ENCODE data around the gene SAE1.
"Not testable (repeated sequence)": the region's sequence is repeated elsewhere in the genome, so short reads cannot be mapped to it uniquely, and the experiment has no call there.

Gene SAE1

DNA sequence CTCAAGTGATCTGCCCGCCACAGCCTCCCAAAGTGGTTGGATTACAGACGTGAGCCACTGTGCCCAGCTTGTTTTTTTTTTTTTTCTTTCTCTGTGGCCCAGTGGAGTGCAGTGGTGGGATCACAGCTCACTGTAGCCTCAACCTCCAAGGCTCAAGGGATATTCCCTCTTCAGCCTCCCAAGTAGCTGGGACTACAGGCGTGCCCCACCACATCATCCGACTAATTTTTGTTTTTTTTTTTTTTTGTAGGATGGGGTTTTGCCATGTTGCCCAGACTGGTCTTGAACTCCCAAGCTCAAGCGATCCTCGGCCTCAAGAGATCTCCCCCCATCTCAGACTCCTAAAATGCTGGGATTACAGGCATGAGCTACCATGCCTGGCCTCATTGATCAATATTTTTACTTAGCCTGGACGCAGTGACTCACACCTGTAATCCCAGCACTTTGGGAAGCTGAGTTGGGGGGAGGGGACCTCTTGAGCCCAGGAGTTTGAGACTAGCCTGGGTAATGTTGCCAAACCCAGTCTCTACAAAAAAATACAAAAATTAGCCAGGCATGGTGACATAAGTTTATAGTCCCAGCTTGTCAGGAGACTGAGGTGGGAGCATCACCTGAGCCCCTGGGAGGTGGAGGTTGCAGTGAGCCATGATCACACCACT, 1.7 kb downstream of the SAE1 start:
- no peak for DNase-seq

DNA sequence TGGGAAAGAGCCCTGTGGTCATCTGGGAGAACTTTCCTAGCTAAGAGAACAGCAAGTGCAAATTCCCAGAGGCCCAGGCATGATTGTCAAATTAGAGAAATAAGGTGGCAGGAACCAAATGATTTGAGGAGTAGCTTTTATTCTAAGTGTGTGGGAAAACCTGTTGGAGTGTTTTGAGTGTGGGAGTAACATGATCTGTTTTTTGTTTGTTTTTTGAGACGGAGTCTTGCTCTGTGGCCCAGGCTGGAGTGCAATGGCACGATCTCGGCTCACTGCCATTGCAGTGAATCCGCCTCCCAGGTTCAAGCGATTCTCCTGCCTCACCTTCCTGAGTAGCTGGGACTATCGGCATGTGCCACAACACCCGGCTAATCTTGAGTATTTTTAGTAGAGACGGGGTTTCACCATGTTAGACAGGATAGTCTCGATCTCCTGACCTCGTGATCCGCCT, 2.4 kb downstream of the SAE1 start:
- DNase-seq = no peak

DNA sequence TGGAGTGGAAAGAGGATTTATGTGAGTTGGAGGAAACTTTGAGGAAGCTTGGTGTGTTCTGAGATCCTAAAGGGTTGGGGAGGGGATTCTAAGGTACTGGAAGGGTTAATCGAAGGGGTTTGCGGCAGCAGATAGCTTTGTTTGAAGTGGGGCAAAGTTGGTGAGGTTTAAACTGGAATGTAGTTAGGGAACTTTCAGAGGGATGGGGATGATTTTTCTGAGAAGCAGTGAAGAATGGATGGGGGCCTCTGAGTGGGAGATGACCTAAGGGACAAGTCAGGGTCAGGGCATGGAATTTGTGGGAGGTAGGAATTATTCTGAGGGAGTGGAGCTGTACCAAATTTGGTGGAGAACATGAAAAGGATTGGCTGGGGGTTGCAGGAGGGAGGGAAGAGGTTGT, 3.9 kb downstream of the SAE1 start:
- no peak for DNase-seq

DNA sequence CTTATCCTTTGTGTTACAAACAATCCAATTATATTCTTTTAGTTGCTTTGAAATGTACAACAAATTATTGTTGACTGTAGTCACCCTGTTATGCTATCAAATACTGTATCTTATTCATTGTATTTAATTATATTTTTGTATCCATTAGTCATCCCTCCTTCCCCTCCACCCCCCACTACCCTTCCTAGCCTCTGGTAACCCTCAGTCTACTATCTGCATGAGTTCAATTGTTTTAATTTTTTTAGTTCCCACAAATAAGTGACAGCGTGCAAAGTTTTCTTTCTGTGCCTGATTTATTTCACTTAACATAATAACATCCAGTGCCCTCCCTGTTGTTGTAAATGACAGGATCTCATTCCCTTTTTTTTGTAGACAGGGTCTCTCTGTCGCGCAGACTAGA, 4.5 kb downstream of the SAE1 start:
- DNase-seq = no peak

DNA sequence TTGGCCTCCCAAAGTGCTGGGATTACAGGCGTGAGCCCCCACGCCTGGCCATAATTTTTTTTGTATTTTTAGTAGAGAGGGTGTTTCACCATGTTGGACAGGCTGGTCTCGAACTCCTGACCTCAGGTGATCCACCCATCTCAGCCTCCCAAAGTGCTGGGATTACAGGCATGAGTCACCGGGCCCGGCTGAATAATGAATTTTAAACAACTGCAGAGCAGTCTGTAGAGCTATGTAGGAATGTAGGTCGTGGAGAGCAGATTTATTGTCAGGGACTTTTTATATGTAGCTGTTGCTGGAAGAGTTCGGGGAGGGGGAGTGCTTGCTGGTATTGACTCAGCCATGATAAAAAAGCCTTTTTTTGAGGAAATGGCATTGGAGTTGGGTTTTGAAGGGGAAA, 10.6 kb downstream of the SAE1 start:
- not testable (repeated sequence) for DNase-seq

DNA sequence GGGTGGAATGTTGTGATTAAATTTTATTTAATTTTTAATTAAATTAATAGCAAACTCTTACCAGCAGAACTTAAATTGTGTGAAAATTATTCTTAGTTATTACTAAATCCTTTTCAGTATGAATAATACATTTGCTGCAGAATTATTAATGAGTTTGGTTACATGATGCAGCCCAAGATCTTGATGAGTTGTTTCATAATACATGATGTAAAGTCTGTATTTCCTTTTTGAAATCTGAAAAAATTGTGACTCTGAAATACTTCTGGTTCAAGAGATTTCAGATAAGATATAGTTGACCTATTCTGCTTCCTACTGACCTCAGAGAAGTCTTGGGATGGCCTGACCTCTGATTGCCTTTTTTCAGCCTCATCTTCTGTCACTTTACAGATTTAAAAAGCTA, 11.1 kb downstream of the SAE1 start:
- no peak for DNase-seq

DNA sequence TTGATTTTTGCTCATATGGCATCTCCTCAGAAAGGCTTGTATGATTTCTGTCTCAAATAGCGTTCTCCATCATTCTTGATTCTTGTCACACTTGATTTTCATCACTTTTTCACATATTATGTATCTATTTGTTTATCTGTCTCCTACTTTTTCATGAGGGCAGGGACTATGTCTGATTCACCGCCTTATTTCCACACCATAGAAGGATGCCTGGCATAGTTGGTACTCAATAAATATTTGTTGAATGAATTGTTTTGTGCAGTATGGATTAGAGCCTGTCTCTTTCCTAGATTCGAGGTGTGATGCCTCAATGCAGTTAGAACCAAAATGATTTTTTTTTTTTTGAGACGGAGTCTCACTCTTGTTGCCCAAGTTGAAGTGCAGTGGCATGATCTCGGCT, 12.1 kb downstream of the SAE1 start:
- DNase-seq = no peak

DNA sequence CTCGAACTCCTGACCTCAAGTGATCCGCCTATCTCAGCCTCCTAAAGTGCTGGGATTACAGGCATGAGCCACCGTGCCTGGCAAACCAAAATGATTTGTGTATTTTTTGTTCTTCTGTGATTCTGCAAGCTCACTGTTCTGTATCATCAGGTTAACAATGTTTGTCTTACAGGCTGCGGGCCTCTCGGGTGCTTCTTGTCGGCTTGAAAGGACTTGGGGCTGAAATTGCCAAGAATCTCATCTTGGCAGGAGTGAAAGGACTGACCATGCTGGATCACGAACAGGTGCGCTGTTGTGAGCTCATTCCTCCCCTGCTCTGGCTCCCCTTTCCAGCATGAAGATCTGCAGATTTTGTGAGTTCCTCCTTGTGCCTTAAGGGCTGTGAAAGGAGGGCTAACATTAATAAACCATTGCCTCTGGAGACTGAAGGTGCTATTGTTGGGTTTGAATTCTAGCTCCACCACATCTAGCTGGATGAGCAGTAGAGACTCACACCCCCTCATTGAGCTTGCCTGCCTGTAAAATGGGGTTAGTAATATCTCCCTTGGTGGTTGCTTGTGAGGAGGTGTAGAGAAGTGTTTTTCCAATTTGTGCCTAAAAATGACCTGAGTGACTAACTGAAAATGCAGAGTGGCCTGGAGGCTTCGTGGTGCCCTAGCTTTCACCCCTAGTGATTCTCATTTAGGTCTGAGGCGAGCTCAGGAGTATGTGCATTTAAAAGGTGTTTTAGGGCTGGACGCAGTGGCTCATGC, 12.9 kb downstream of the SAE1 start:
- no peak for DNase-seq

DNA sequence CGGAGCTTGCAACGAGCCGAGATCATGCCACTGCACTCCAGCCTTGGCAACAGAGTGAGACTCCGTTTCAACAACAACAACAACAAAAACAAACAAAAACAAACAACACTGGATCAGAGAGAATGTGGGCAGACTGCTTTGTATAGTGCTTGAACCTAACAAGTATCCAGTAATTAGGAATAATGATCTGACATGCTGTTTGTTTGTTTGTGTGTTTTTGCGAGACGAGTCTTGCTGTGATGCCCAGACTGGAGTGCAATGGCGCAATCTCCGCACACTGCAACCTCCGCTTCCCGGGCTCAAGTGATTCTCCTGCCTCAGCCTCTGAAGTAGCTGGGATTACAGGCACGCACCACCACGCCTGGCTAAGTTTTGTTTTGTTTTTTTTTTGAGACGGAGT, 14.0 kb downstream of the SAE1 start:
- no peak for DNase-seq

DNA sequence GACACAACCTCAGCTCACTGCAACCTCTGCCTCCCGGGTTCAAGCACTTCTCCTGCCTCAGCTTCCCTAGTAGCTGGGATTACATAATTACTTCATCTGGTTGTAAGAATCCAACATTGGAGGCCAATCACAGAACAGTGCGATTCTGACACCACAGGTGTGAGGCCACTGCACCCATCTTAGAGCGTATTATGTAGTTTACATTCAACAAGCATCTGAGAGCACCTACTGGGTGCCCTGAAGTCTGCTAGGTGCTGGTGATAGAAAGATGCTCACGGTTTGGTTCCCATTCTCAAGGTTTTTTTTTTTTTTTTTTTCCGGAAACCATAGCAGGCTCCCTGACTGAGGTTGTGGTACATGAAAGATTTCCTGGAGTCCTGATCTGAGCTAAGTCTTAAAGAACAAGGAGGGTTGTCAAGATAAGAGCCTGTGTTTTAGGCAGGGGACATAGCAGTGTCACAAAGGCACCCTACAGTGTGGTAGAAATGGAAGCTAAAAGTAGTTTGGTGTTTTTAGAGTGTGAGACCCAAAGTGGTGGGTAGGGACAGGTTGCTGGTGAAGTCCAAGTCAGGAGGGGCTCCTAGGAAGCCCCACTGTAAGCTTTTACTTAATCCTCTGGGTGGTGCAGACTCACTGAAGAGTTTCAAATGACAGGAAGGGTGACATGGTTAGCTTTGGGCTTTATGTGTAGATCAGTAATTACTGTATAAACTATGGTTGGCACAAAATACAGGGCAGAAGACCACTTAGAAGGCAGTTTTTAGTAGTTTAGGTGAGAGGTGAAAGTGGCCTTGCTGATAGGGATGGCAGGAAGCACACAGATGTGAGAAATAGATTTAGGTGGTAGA, 15.2 kb downstream of the SAE1 start:
- DNase-seq = no peak

DNA sequence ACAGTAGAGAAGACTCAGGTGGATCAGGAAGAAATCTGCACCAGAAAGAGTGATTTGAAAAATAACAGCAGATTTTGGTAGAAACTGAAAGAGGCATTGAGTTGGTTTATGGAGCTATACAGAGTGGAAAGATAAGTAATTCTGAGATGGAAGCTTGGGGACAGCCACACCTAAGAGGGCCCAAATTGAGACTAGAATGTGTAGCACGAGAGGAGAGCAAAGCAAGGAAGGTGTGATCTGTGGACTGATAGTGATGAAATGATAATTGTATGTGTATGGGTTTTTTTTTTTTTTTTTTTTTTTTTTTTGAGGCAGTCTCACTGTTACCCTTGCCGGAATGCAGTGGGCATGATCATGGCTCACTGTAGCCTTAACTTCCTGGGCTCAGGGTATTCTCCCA, 16.3 kb downstream of the SAE1 start:
- no peak for DNase-seq

DNA sequence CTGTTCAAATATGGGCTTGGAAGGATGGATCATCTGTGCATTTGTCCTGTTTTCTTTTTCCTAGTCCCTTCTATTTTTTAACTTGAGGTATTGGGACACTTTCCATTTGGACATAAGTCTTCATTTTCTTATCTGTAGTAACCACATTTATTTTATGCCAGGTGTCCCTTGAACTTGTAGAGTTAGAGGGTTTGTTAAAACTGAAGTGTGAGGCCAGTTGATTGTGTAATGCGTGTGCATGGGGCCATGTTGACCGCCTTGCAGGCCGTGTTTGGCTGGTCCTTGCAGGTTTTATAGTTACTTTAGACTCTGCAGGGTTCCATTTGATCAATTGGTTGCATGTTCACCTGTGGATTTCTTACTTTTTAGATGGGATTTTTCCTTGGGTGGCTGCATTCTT, 21.0 kb downstream of the SAE1 start:
- no peak for DNase-seq

DNA sequence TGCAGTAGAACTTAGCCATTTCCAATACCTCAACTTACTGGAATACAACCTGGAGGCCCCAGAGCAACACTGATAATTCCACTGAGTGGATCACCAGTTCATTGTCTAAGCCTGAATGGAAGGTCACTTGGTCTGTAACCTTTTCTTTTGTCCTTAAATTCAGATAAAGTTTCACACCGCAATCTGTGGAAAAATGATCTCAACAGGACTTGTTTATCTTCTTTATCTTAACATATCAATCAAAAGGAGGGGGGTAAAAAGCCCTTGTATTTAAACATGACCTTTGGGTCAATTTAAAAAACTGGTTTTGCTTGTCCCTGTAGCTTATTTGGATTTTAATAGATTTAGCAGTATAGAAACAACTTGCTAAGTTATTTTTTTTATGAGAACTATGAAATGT, 21.6 kb downstream of the SAE1 start:
- no peak for DNase-seq

DNA sequence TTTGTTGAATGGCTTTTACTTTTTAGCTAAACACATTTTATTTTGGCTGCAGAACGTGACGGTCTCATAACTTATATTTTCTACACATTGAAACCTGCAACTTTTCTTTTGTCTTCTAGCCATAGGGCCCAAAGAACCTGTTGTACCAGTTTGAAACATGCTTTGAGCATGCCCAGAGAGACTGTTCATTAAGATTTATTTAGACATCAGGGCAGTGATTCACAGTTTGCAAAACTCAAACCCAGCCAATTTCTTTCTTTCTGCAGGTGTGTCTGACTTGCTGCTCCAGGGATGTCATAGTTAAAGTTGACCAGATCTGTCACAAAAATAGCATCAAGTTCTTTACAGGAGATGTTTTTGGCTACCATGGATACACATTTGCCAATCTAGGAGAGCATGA, 22.0 kb downstream of the SAE1 start:
- no peak for DNase-seq

DNA sequence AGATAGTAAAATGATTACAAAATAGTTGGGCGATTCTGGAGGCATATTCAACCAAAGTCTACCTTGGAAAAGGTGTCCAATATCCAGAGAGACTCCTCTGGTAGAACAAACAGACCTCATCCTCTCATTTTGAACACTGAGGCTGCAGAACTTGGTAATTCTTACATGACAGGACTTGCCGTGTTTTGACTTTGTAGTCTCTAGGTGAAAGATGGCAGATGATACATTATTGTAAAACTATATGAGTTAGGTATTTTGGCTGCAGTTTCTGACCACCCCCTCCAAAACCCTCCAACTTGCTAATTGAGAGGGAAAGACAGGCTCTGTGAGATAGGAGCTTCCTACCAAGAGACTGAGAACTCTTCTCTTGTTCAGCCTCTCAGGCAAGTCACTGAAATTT, 22.6 kb downstream of the SAE1 start:
- no peak for DNase-seq

DNA sequence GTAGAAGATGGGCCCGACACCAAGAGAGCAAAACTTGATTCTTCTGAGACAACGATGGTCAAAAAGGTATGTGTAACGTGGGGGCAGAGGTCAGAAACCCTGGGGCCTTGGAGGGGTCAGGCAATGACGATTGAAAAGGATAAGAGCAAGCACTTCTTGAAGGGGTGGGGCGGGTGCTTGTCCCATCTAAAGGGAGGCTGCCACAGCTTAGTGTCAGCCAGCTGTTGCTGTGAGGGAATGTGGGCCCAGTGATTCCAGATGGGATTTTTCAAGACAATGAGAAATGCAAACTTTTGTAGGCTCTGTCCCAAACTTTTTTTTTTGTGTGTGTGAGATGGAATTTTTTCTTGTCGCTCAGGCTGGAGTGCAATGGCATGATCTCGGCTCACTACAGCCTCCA, 24.5 kb downstream of the SAE1 start:
- DNase-seq = no peak

DNA sequence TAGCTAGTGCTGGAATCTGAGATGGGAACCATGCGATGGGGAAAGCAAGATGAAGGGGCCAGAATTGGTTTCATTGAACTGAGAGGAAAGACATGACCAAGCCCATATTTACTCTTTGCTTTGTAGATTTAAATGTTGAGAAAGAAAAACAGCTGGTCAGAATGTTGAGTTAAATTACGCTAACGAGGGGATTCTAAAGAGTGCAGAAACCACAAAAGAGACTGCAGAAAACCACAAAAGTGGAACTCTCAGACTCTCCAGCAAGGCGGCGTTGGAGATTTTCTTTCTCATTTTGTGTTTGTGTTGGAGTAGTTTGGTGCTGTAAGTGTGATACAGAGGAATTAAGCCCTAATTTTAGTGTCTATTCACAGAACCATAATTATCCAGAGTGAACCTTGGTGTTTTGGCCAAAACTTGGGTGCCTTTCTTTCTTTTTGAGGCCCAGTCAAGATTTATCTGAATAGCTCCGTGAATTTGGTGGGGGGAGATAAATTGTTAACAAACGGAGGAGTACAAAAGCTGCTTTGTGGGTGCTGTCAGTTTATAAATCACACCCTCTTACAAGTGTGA, 26.3 kb downstream of the SAE1 start:
- no peak for DNase-seq

DNA sequence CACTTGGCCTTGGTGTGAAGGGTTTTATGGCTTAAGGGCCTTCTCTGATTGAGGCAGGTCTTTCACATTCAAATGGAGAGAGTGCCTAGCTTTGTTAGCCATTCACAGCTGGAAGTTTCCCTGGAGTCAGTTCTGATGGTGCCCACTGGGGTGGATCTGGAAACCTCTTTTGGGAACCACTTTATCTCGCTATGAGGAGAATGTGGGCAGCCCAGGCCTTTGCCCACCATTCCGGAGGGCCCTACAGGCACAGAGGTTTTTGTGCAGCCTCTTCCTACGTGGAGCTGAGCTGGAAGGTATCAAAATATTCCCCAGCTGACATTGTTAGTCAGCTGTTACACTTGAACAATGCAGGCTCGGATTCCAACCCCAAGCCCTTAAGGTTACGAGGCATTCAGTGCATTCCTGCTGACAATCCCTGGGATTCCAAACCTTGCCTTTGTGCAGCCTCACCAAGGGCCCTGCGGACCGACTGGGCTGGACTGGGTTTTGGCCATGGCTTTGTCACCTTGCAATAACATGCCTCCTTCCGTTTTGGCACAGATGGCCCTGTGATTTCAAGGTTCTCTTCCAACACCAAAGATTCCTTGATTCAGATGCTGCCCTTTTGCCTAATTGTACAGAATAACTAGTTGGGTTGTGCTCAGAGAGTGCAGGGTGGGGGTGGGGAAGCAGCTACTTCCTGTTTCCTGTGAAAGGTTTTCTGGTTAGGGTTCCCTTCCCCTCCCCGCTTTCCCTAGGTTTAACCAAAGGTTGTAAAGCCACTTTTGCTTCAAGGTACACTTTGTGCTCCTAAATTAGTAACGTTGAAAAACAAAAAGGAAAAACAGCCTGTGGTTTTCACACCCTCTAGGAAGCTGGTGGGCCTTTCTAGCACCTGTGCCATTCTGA, 27.0 kb downstream of the SAE1 start:
- no peak for DNase-seq

DNA sequence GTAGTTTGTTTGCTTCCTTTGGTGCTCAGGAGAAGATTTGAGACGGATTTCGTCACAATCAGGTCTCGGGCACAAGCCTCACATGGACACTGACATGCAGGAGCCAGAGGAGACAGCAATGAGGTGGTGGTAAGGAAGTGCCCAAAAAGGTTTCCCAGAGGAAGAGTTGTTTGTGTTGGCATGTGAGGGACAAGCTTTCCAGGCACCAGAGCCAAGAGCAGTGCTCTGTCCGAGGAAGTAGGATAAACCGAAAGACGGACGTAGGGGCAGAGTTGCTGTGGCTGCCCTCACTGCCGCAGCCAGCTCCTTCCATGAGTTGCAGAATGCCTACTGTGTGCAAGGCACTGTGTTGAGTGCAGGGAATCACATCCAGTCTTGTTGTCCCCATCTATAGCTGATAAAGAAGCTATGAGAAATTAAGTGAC, 27.7 kb downstream of the SAE1 start:
- no peak for DNase-seq

DNA sequence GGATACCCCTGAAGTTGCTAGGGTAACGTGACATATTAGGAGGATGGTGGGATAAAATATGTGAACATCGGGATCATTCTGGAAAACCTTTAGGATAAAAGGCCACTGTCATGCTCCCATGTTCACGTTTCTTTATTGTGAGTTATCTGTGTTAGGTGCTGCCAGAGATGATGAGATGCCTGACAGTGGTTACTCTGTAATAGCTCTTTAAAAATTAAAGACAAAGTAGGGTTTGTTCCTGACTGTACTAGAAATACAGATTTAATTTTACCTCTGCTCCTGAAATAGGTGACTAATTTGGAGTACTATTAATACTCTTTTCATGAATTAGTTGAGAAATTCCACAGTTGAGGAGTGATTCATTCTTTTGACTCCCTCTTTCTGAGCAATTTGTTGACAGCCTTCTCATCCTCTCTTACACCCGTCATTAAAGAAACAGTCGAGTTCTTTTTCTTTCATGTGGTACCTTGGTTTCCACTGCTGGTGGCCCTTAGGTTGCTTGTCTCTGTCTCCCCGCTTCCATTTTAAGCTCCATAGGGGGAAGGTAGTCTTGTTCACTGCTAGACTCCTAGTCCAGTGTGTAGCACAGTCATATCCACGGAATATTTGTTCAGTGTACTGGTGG, 28.4 kb downstream of the SAE1 start:
- DNase-seq = no peak

DNA sequence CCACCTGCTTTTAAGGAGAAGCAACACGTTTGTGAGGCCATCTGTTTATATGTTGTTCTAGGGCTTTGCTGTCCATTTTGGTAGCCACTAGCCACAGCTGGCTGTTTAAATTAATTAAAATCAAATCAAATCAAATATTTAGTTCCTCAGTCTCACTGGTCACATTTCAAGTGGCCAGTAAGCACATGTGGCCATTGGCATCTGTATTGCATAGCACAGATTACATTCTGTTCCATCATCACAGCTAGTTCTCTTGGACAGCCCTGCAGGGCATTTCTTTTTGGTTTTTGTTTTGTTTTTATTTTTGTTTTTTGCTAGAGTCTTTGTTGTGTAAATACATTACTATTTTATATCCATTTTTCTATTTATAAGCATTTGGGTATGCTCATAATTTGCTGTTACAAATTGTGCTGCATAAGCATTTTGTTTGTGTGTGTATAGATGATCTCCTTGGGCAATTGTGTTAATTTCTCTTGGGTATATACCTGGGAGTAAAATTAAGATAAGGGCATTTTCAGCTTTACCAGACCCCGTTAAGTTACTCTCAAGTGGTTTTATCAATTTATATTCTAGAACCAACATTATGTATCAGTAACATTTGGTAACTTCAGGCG, 31.3 kb downstream of the SAE1 start:
- no peak for DNase-seq

DNA sequence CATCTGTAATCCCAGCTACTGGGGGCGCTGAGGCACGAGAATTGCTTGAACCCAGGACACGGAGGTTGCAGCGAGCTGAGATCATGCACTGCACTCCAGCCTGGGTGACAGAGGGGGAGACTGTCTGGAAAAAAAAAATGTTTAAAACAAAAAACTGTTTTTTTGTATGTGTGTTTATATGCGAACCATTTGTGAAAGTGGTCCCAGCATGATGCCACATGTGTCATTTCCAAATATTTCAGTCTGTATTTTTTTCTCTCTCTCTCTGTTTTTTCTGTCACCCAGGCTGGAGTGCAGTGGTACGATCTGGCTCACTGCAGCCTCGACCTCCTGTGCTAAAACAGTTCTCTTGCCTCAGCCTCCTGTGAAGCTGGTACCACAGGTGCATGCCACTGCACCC, 37.4 kb downstream of the SAE1 start:
- DNase-seq = no peak
